Measurements from ENCODE around the gene DCLK2. TPM values are rescaled to one million over a fixed set of nuclear protein-coding genes. Genes with fewer than 3 reads are reported as not detected.

DCLK2 gene
- total RNA-seq, 1 donor from 2014 or later: 12.6 TPM

DNA sequence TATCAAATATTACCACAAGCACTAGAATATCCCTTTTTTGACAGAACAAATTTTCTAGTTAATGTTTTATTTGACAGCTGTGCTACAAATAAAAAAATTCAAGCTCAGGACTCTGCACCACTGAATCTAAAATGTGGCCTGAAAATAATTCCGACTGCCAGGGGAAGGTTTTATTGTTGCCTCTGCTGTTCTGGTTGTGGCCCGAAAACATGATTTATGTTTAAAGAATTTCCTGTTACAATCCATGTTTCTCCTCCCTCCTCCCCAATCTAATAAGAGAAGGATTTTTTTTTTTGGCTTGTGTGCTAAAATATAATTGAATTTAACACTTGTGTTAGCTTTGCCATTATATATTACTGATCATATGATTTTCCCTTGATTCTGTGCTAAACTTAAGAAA, 227.8 kb downstream of the DCLK2 start:
- no peak for DNase-seq (ENCODE audit: extremely low spot score, unreplicated experiment)
- TF ChIP-seq, protein P1, sequence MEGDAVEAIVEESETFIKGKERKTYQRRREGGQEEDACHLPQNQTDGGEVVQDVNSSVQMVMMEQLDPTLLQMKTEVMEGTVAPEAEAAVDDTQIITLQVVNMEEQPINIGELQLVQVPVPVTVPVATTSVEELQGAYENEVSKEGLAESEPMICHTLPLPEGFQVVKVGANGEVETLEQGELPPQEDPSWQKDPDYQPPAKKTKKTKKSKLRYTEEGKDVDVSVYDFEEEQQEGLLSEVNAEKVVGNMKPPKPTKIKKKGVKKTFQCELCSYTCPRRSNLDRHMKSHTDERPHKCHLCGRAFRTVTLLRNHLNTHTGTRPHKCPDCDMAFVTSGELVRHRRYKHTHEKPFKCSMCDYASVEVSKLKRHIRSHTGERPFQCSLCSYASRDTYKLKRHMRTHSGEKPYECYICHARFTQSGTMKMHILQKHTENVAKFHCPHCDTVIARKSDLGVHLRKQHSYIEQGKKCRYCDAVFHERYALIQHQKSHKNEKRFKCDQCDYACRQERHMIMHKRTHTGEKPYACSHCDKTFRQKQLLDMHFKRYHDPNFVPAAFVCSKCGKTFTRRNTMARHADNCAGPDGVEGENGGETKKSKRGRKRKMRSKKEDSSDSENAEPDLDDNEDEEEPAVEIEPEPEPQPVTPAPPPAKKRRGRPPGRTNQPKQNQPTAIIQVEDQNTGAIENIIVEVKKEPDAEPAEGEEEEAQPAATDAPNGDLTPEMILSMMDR (IDR thresholded peaks at IDR 0.05): no peak
- Mint-ChIP-seq H3K36me3 (ENCODE audit: unreplicated experiment) (no peaks in the 10 kb centered on the region), H3K27me3 (ENCODE audit: unreplicated experiment) (no peaks in the 10 kb centered on the region), H3K9me3 (ENCODE audit: unreplicated experiment) (no peaks in the 10 kb centered on the region), H3K4me1 (ENCODE audit: unreplicated experiment) (peaks cover 64% of the 10 kb centered on the region), H3K27ac (ENCODE audit: unreplicated experiment) (peak overlapping the region; percentile 96), H3K4me3 (ENCODE audit: unreplicated experiment) (peak overlapping the region; percentile 54)

DNA sequence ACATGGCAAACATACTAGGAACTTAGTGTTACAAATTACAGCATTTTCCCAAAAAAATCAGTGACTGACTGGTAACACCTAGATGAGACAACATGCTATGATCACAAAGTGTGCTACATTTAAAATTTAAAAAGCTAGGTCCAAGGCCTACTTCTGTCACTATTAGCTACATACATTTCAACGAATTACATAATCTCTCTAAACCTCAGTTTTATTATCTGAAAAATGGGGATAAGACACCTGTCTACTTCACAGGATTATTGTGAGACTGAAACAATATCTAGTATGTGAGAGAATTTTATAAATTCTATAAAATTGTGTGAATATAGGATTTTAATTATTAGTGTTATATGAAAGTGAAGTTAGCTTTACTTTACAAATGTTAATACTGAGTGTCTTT, 228.5 kb downstream of the DCLK2 start:
- no peaks in the 10 kb centered on the region for H3K9me3 Mint-ChIP-seq (ENCODE audit: unreplicated experiment)
- peaks cover 63% of the 10 kb centered on the region for H3K4me1 Mint-ChIP-seq (ENCODE audit: unreplicated experiment)
- H3K27ac Mint-ChIP-seq (ENCODE audit: unreplicated experiment): peak overlapping the region; percentile 96
- H3K27me3 Mint-ChIP-seq (ENCODE audit: unreplicated experiment): no peaks in the 10 kb centered on the region
- no peaks in the 10 kb centered on the region for H3K36me3 Mint-ChIP-seq (ENCODE audit: unreplicated experiment)
- no peak overlapping the region for H3K4me3 Mint-ChIP-seq (ENCODE audit: unreplicated experiment)
- TF ChIP-seq, protein P1 (IDR thresholded peaks at IDR 0.05): no peak
- no peak for DNase-seq (ENCODE audit: extremely low spot score, unreplicated experiment)
